GM12878 (cell line): ENCODE results near the gene DYRK4. TPM values are rescaled to one million over a fixed set of nuclear protein-coding genes. Genes with fewer than 3 reads are reported as not detected.

Source experiments
- ATAC-seq: fragments of 200-7000 bp; cut with Tn5 transposase; 3 replicates; pipeline ENCODE4 v1.9.1; 2020; ENCODE audit warnings: mild to moderate bottlenecking, moderate library complexity
- BruUV-seq: library from RNA; stranded (reverse); fragments of 400-500 nt; replicated peaks from 2 replicates; lab custom pipeline; 2021; lab: Mats Ljungman, UMichigan
- CTCF ChIA-PET: fragments of 300-600 bp; sonication (Branson Sonifier 250); formaldehyde crosslinking; extraction: SDS; loops from one replicate; lab custom pipeline; 2021; ENCODE audit warnings: inconsistent platforms; lab: Yijun Ruan, JAX
- POLR2A ChIA-PET: fragments of 350-600 bp; formaldehyde crosslinking; extraction: SDS; loops from one replicate; lab custom pipeline; 2021; ENCODE audit warnings: inconsistent platforms; lab: Charles Lee
- RAD21 ChIA-PET: fragments of 300-600 bp; sonication (Branson Sonifier 250); formaldehyde crosslinking; loops from one replicate; lab custom pipeline; 2023; ENCODE audit warnings: antibody characterized with exemption; ENCODE audit not compliant: unreplicated experiment; lab: Charles Lee
- SMC1A ChIA-PET: fragments of 300-600 bp; sonication (Branson Sonifier 250); formaldehyde crosslinking; loops from one replicate; lab custom pipeline; 2023; ENCODE audit not compliant: unreplicated experiment, uncharacterized antibody; lab: Charles Lee
- DNase-seq: peaks from one replicate; pipeline ENCODE4 v3.0.0-alpha.2; 2011; ENCODE audit warnings: low read depth, low spot score
- FAIRE-seq: peaks from 3 replicates; lab custom pipeline; 2011; peaks lifted over from hg19 to GRCh38; lab: Jason Lieb, UNC
- H2AFZ ChIP-seq: 2 replicates; pipeline ENCODE4 v1.6.0; 2011; ENCODE audit warnings: low read depth, low read length, control low read depth; ENCODE audit not compliant: control insufficient read depth
- H3K27ac ChIP-seq: 2 replicates; pipeline ENCODE4 v1.5.1; 2011; ENCODE audit warnings: control low read depth; ENCODE audit not compliant: control insufficient read depth, insufficient read depth
- H3K27me3 ChIP-seq, 2 experiments: replicated peaks in 1 of 2; 2 replicates each; pipeline versions ENCODE4 v1.6.0 to v1.6.1; 2011; ENCODE audit warnings: low read length in 1 of 2; ENCODE audit not compliant: control insufficient read depth in 2 of 2, insufficient read depth in 2 of 2
- H3K36me3 ChIP-seq, 2 experiments: 2 replicates each; pipeline ENCODE4 v1.5.1; 2011; ENCODE audit warnings: low read length in 1 of 2; ENCODE audit not compliant: control insufficient read depth in 2 of 2, insufficient read depth in 2 of 2
- H3K4me1 ChIP-seq: 2 replicates; pipeline ENCODE4 v1.6.1; 2011; ENCODE audit warnings: mild to moderate bottlenecking, low read length, moderate library complexity, mixed read lengths; ENCODE audit not compliant: control insufficient read depth, insufficient read depth
- H3K4me2 ChIP-seq: 2 replicates; pipeline ENCODE4 v1.6.0; 2011; ENCODE audit warnings: control low read depth; ENCODE audit not compliant: control insufficient read depth, insufficient read depth
- H3K4me3 ChIP-seq: fragments of 200-600 bp; sonication (generic); 2 replicates; pipeline ENCODE4 v1.5.1; 2016
- H3K79me2 ChIP-seq: 2 replicates; pipeline ENCODE4 v1.6.0; 2011; ENCODE audit warnings: low read length; ENCODE audit not compliant: control insufficient read depth, insufficient read depth
- H3K9ac ChIP-seq: 2 replicates; pipeline ENCODE4 v1.8.0; 2011; ENCODE audit warnings: low read length, control low read depth, mixed read lengths; ENCODE audit not compliant: control insufficient read depth, insufficient read depth
- H3K9me3 ChIP-seq: replicated peaks from 3 replicates; pipeline ENCODE4 v1.5.1; 2011; ENCODE audit warnings: mild to moderate bottlenecking, low read length; ENCODE audit not compliant: control insufficient read depth, insufficient read depth
- H4K20me1 ChIP-seq: 2 replicates; pipeline ENCODE4 v1.6.0; 2011; ENCODE audit not compliant: control insufficient read depth, insufficient read depth
- BCL11A ChIP-seq: IDR thresholded peaks from 2 replicates; pipeline ENCODE4 v1.6.1; 2011; ENCODE audit warnings: low read depth, low read length
- BRCA1 ChIP-seq: IDR thresholded peaks from 2 replicates; pipeline ENCODE4 v1.6.1; 2011; ENCODE audit warnings: low read depth, low read length, improper control_type of control experiment
- EZH2 ChIP-seq: IDR thresholded peaks from 2 replicates; pipeline ENCODE4 v1.6.1; 2012; ENCODE audit warnings: low read depth, mild to moderate bottlenecking, control low read depth, inconsistent platforms, low read length, borderline replicate concordance; ENCODE audit not compliant: control insufficient read depth
- GATAD2B ChIP-seq: fragments of 450-650 bp; conservative IDR thresholded peaks from 2 replicates; pipeline ENCODE4 v1.6.1; 2017; ENCODE audit warnings: low read depth, mild to moderate bottlenecking, moderate library complexity
- IKZF2 ChIP-seq, 2 experiments: fragments of 450-650 bp; IDR thresholded peaks; 2 replicates each; pipeline ENCODE4 v1.6.1; 2017; ENCODE audit warnings: mild to moderate bottlenecking in 2 of 2, moderate library complexity in 2 of 2
- KDM1A ChIP-seq: fragments of 200-600 bp; sonication (generic); IDR thresholded peaks from 2 replicates; pipeline ENCODE4 v1.6.1; 2016; ENCODE audit warnings: borderline replicate concordance
- LARP7 ChIP-seq: fragments of 450-650 bp; IDR thresholded peaks from 2 replicates; pipeline ENCODE4 v1.6.1; 2017; ENCODE audit warnings: mild to moderate bottlenecking
- NFIC ChIP-seq: IDR thresholded peaks from 2 replicates; pipeline ENCODE4 v1.6.1; 2012; ENCODE audit warnings: low read depth, mild to moderate bottlenecking, inconsistent platforms, low read length, moderate library complexity
- NRF1 ChIP-seq: conservative IDR thresholded peaks from 2 replicates; pipeline ENCODE4 v1.6.1; 2011; ENCODE audit warnings: mild to moderate bottlenecking, low read depth, low read length, improper control_type of control experiment
- PML ChIP-seq: IDR thresholded peaks from 2 replicates; pipeline ENCODE4 v1.6.1; 2012; ENCODE audit warnings: low read length, inconsistent platforms
- POLR2AphosphoS5 ChIP-seq: IDR thresholded peaks from 2 replicates; pipeline ENCODE4 v1.6.1; 2011; ENCODE audit warnings: mild to moderate bottlenecking, low read length, inconsistent platforms
- RB1 ChIP-seq: fragments of 450-650 bp; formaldehyde crosslinking; IDR thresholded peaks from 2 replicates; pipeline ENCODE4 v1.6.1; 2017; ENCODE audit warnings: mild to moderate bottlenecking, borderline replicate concordance
- SIN3A ChIP-seq: IDR thresholded peaks from 2 replicates; pipeline ENCODE4 v1.6.1; 2012; ENCODE audit warnings: low read depth, low read length, improper control_type of control experiment
- SMAD1 ChIP-seq: fragments of 450-650 bp; IDR thresholded peaks from 2 replicates; pipeline ENCODE4 v1.6.1; 2018; ENCODE audit warnings: mild to moderate bottlenecking, low read depth; ENCODE audit not compliant: partially characterized antibody
- SP1 ChIP-seq: IDR thresholded peaks from one replicate; pipeline ENCODE4 v1.6.1; 2011; ENCODE audit warnings: low read depth, low read length
- ZNF384 ChIP-seq: IDR thresholded peaks from 2 replicates; pipeline ENCODE4 v1.6.1; 2012; ENCODE audit warnings: low read depth, mild to moderate bottlenecking, low read length, improper control_type of control experiment, borderline replicate concordance
- WGBS: methylation state at CpG from one replicate; pipeline ENCODE4 v1.1.6; 2016; ENCODE audit warnings: low lambda C conversion rate; ENCODE audit not compliant: insufficient replicate concordance, insufficient coverage; ENCODE audit errors: missing lambda C conversion rate; 5-methylcytosine and 5-hydroxymethylcytosine counted together
- in situ Hi-C: fragments of 300-500 bp; cut with MboI; formaldehyde crosslinking; loops from 9 replicates; pipeline ENCODE4 v1.14.3; 2018; ENCODE audit warnings: mixed read lengths
- intact Hi-C: fragments of 100-400 bp; cut with micrococcal nuclease; formaldehyde crosslinking; loops from one replicate; pipeline ENCODE4 v1.14.2; 2022; ENCODE audit not compliant: unreplicated experiment
- polyA plus RNA-seq, 11 experiments: library from polyadenylated mRNA; depleted of rRNA in 4 of 11; unstranded in 6 of 11; stranded (reverse) in 5 of 11; fragments of >200 nt; fragmentation: Nextera tagmentation in 4 of 11; fragmentation: Illumina TruSeq in 1 of 11; extraction: Ambion mirVana in 4 of 11; extraction: Trizol in 1 of 11; gene quantifications; 1 replicate in 1 of 11; 2 replicates in 10 of 11; pipeline versions ENCODE4 v1.2.1 to v1.2.3, GENCODE V29; 2011 to 2016; ENCODE audit warnings: inconsistent platforms in 2 of 11, missing spikeins in 2 of 11, low read depth in 1 of 11
- total RNA-seq, 4 experiments: library from RNA; depleted of rRNA in 3 of 4; stranded (reverse); fragments of >200 nt in 3 of 4; fragmentation: Illumina TruSeq in 1 of 4; extraction: Trizol in 1 of 4; gene quantifications; 2 replicates each; pipeline versions ENCODE4 v1.2.1 to v1.2.3, GENCODE V29; 2013 to 2021
- TF ChIP-seq, protein P1 (sequence below): fragments of 450-650 bp; IDR thresholded peaks from 2 replicates; pipeline ENCODE4 v1.6.1; 2016; ENCODE audit warnings: mild to moderate bottlenecking
- TF ChIP-seq, protein P2 (sequence below): fragments of 450-650 bp; IDR thresholded peaks from 2 replicates; pipeline ENCODE4 v1.6.1; 2014; ENCODE audit warnings: mild to moderate bottlenecking

The DYRK4 gene
- total and polyA plus RNA-seq, 10 of the 15 experiments (the other 5 are each of a cell fraction or from before 2014, with no cell fraction given) = 30.8 to 66.7 (median 46.8) TPM

DNA sequence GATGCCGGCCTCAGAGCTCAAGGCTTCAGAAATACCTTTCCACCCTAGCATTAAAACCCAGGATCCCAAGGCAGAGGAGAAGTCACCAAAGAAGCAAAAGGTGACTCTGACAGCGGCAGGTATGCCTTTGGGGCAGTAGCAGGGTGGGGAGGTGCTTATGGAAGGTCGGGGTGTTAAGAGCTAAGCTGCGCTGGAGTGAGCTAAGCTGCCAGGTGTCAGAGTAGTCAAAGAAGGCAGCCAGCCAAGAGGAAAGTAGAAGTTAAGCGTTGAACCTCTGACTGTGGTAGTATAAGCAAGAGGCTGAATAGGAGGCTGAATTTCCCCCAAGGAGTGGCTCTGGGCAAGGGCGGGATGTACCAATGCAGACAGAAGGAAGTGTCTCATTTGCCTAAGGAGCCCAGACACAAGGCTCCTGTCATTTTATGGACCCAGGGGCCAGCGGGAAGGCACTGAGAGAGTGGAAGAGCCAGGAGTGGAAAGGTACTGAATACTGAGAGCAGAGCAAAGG lies 29.2 kb downstream of the DYRK4 start:
- no peak overlapping the region for H2AFZ ChIP-seq
- no TSS peak for BruUV-seq
- in situ Hi-C loops = no loop called here
- CTCF ChIA-PET = interaction anchor here (4.6 kb wide), 1 partner anchor 13 kb away, joined by 30 read pairs; no protein-coding TSS in a partner anchor
- ATAC-seq (no peak), FAIRE-seq (no peak), DNase-seq (no peak)
- no peaks in the 10 kb centered on the region for H3K9me3 ChIP-seq
- POLR2A ChIA-PET = no interaction called here
- no peak for TF ChIP-seq SMAD1
- no peak for TF ChIP-seq NRF1
- TF ChIP-seq IKZF2 (IDR thresholded peaks at IDR 0.05) = no peak
- TF ChIP-seq ZNF384 = no peak
- no peaks in the 10 kb centered on the region for H3K27me3 ChIP-seq
- SMC1A ChIA-PET = interaction anchor here (1.2 to 1.5 kb wide), 2 partner anchors 12 to 63 kb away, joined by 3 to 4 read pairs; no protein-coding TSS in a partner anchor
- H3K4me1 ChIP-seq = no peaks in the 10 kb centered on the region
- no peaks in the 10 kb centered on the region for H3K36me3 ChIP-seq
- H3K4me2 ChIP-seq = no peak overlapping the region
- H3K79me2 ChIP-seq = no peaks in the 10 kb centered on the region
- intact Hi-C loops = no loop called here
- H4K20me1 ChIP-seq = no peaks in the 10 kb centered on the region
- H3K9ac ChIP-seq = no peak overlapping the region
- H3K4me3 ChIP-seq = no peak overlapping the region
- 56% methylated on average over 7 of the region's 7 CpGs for WGBS
- RAD21 ChIA-PET = no interaction called here
- no peak overlapping the region for H3K27ac ChIP-seq

DNA sequence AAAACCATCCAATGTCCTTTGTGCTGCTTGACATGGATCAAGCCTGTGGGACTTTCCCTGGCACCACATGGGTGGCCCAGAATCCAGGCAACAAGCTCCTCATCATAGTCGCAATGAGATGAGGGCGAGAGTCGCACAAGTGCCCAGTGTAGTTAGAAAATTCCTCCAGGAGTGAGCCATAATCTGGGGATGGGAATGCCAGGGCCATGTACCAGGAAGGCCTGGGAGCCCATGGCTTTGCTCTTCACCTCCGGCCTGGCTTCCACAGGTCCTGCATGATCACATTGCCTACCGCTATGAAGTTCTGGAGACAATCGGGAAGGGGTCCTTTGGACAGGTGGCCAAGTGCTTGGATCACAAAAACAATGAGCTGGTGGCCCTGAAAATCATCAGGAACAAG lies 33.9 kb downstream of the DYRK4 start:
- no peak overlapping the region for H3K27ac ChIP-seq
- ChIA-PET CTCF (interaction anchor here (2.1 kb wide), 1 partner anchor 9 kb away, joined by 9 read pairs; no protein-coding TSS in a partner anchor), RAD21 (no interaction called here), POLR2A (no interaction called here), SMC1A (no interaction called here)
- intact Hi-C loops (no loop called here), in situ Hi-C loops (no loop called here)
- DNase-seq = no peak
- no peaks in the 10 kb centered on the region for H3K27me3 ChIP-seq
- no peaks in the 10 kb centered on the region for H3K9me3 ChIP-seq
- H3K4me3 ChIP-seq = no peak overlapping the region
- no peak for FAIRE-seq
- H4K20me1 ChIP-seq = no peaks in the 10 kb centered on the region
- H3K4me2 ChIP-seq = no peak overlapping the region
- no peak overlapping the region for H3K9ac ChIP-seq
- H3K36me3 ChIP-seq = no peaks in the 10 kb centered on the region
- 74% methylated on average over 6 of the region's 6 CpGs for WGBS
- H3K4me1 ChIP-seq = no peaks in the 10 kb centered on the region
- H2AFZ ChIP-seq = no peak overlapping the region
- no peak for ATAC-seq
- no peaks in the 10 kb centered on the region for H3K79me2 ChIP-seq
- BruUV-seq = no TSS peak
- TF ChIP-seq SP1 (no peak), POLR2AphosphoS5 (no peak), BCL11A (no peak), GATAD2B (no peak), EZH2 (no peak), KDM1A (no peak), SIN3A (no peak), PML (no peak), NFIC (no peak), BRCA1 (no peak), IKZF2 (IDR thresholded peaks at IDR 0.05) (no peak), RB1 (no peak), ZNF384 (no peak), LARP7 (no peak)
- TF ChIP-seq, protein P1, sequence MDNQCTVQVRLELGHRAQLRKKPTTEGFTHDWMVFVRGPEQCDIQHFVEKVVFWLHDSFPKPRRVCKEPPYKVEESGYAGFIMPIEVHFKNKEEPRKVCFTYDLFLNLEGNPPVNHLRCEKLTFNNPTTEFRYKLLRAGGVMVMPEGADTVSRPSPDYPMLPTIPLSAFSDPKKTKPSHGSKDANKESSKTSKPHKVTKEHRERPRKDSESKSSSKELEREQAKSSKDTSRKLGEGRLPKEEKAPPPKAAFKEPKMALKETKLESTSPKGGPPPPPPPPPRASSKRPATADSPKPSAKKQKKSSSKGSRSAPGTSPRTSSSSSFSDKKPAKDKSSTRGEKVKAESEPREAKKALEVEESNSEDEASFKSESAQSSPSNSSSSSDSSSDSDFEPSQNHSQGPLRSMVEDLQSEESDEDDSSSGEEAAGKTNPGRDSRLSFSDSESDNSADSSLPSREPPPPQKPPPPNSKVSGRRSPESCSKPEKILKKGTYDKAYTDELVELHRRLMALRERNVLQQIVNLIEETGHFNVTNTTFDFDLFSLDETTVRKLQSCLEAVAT = no peak
- TF ChIP-seq, protein P2, sequence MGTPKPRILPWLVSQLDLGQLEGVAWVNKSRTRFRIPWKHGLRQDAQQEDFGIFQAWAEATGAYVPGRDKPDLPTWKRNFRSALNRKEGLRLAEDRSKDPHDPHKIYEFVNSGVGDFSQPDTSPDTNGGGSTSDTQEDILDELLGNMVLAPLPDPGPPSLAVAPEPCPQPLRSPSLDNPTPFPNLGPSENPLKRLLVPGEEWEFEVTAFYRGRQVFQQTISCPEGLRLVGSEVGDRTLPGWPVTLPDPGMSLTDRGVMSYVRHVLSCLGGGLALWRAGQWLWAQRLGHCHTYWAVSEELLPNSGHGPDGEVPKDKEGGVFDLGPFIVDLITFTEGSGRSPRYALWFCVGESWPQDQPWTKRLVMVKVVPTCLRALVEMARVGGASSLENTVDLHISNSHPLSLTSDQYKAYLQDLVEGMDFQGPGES = no peak
